GM10266 (cell line): ENCODE results near the gene SMAP2.

Experiments used
- DNase-seq: peaks from one replicate; pipeline ENCODE4 v3.0.0; 2012; ENCODE audit errors: extremely low spot score
- CTCF ChIP-seq: IDR thresholded peaks from 2 replicates; pipeline ENCODE4 v1.5.1; 2012; ENCODE audit warnings: mild to moderate bottlenecking, low read depth; ENCODE audit not compliant: control insufficient read depth, insufficient read depth; ENCODE audit errors: missing control alignments

Gene SMAP2

DNA sequence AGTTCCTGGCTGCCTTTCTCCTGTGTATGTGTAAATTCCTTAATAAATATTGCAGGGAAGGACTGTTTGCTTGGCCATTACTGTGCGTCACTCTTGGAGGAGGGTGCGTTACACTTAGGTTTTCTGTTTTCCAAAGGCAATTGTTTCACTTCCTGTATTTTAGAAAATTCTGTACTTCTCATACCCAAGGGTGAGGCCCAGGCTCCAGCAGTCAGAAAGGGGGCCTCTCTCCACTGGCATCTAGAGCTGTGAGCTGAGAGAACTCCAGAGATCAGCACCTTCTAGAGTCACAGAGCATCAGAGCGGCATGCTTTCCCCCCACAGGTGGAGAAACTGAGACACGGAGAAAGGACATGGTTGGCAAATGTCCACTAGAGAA is 49.7 kb downstream of the SMAP2 start:
- TF ChIP-seq CTCF: no peak
- no peak for DNase-seq

DNA sequence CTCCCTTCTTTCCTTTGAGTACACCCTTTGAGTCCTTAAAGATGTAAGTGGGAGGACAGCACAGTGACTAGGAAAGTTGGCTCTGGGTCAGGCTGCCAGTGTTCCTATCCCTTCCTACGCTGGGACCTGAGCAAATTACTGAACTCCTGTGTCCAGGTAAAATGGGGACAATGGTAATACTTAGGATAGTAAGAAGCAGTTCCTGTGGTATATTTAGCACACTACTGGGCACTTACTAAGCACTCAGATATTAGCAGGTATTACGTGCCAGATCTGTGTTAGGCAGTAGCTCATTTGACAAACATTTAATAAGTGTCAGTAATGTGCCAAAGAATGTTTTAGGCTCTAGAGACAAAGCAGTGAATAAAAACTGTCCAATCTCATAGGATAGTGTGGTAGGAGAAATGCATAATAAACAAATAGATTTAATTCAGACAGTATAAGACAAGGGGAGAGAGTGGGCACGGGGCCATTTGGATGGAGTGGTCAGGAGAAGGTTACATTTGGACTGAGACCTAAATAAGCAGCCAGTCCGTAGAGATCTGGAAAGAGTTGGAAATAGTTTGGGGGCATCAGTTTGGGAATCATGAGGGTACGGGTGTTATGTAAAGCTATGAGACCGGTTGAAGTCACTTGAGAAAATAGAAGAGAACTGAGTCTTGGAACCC is 50.6 kb downstream of the SMAP2 start:
- no peak for TF ChIP-seq CTCF
- DNase-seq: no peak

DNA sequence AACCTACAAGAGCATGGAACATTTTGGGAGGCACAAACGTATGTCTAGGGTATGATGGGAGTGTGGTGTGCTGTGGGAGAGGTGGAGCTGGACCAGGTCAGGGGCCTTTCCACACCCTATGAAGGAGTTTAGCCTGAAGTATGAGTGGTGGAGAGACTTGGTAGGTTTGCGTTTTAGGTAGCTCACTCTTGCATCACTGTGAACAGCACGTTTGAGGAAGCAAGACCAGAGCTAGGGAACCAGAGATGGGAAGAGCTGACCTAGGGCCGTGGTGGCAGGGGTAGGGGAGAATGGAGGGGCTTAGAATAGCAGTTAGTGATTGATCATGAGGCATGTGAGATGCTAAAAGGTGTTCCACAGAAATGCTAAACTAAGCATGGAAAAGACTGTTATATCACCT is 51.7 kb downstream of the SMAP2 start:
- DNase-seq: no peak
- TF ChIP-seq CTCF: no peak

DNA sequence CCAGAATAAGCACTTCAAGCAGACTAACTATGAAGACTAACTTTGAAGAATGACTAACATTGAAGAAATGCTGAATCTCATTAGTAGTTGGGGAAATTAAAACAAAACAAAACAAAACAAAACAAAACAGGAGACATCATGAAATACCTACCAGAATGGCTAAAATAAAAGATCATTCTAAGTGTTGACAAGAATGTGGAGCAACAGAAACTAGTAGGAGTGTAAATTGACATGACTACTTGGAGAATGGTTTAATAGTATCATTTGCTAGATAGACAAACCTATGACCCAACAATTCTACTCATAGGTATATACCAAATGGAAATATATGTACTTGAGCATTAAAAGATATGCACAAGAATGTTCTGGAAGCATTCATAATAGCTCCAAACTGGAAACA is 57.9 kb downstream of the SMAP2 start:
- no peak for DNase-seq
- TF ChIP-seq CTCF: no peak

DNA sequence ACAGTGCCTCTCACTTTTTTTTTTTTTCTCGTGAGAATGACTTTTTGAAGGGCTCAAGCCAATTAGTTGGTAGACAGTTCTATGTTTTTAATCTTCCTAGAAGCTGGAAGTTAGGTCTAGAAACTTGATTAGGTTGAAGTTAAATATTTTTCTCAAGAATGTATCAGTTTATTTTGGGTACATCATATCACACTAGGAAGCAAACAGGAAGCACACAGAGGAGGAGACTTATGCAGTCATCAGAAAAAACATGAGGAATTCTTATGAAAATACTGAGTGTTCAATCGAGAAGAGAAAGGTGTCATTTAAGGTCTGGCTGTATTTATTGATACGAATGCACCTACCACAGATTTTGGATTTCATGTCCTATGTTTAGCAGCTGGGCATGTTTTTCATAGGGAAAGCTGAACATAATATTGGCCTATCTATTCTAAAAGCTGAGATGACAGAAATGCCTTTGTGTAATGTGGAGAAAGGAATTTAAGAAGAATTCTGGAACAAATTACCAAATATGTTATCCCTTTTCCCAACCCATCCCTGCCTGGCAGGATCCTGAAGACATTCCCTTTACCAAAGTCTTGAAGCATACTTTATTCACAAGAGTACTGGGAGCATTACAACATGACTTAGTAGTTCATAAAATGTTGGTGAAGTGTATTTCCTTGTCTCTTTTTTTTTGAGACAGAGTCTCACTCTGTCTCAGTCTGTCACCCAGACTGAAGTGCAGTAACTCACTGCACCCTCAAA is 59.3 kb downstream of the SMAP2 start:
- DNase-seq: no peak
- TF ChIP-seq CTCF: no peak

GRCh38 chr1:40435471-40435870 is 61.9 kb downstream of the SMAP2 start:
- TF ChIP-seq CTCF: no peak
- no peak for DNase-seq

DNA sequence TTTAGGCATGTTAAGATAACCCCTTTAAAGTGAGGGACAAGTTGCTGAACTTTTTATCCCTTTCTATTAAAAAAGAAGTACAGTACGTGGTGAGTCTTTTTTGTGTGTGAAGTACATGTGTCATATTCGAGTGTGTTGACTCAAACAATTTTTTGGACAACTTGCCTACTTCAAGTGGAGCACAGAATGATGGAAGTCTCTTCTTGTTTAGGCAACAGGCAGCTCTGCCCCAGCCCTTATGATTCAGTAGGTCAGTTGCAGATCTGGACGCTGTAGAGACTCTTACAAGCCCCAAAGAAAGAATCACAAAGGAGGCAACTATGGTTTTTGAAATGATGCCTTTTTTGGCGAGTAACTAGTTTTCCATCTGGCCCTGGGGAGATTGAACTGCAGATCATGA is 62.3 kb downstream of the SMAP2 start:
- no peak for TF ChIP-seq CTCF
- DNase-seq: no peak
